Duodenal mucosa (tissue), 2 donors: ENCODE results near the gene FOXS1.

Experiments
- H3K27ac ChIP-seq: one replicate; pipeline ENCODE4 v1.7.0; 2013; ENCODE audit warnings: low read depth, low read length
- H3K27me3 ChIP-seq, 2 donors: one replicate each; pipeline ENCODE4 v1.7.0; 2013; ENCODE audit warnings: low read length in 2 of 2, control low read depth in 1 of 2; ENCODE audit not compliant: insufficient read depth in 2 of 2, control insufficient read depth in 1 of 2
- H3K36me3 ChIP-seq, 2 donors: one replicate each; pipeline ENCODE4 v1.7.0; 2013; ENCODE audit warnings: low read length in 2 of 2, control low read depth in 1 of 2; ENCODE audit not compliant: insufficient read depth in 2 of 2, control insufficient read depth in 1 of 2
- H3K4me1 ChIP-seq, 2 donors: one replicate each; pipeline ENCODE4 v1.7.0; 2013; ENCODE audit warnings: low read length in 2 of 2, control low read depth in 1 of 2; ENCODE audit not compliant: insufficient read depth in 2 of 2, control insufficient read depth in 1 of 2
- H3K4me3 ChIP-seq, 2 donors: one replicate each; pipeline ENCODE4 v1.7.0; 2013; ENCODE audit warnings: low read length in 2 of 2, low read depth in 1 of 2
- H3K9ac ChIP-seq, 2 donors: one replicate each; pipeline ENCODE4 v1.7.0; 2013; ENCODE audit warnings: low read length in 2 of 2, low read depth in 1 of 2
- H3K9me3 ChIP-seq, 2 donors: one replicate each; pipeline ENCODE4 v1.7.0; 2013; ENCODE audit warnings: low read length in 2 of 2, control low read depth in 1 of 2; ENCODE audit not compliant: control insufficient read depth in 1 of 2

Gene FOXS1

DNA sequence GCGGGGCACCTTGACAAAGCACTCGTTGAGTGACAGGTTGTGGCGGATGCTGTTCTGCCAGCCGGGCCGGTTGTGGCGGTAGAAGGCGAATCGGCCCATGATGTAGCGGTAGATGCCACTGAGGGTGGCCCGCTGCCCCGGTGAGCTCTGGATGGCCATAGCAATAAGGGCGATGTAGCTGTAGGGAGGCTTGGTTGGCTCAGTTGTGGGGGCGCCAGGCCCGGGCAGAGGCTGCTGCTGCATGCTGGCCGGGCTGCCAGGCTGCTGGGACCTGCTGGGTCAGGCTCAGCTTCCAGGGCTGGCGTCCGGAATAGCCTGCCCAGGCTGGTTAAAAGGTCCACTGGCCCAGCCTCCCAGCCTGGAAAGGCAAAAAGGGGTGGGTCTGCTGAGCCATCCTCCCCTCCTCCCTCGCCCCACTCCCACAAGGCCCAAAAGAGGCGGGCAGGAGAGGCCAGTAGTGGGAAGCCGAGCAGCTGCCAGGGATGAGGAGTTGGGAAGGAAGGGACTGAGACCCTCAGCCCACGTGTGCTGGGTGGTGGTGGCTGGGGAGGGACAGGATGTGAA, at the start of gene FOXS1:
TSS of gene FOXS1 (minus strand) at position 305 of the 564 bp plus-strand sequence. CDS start at position 243, 62 bp downstream.
- Histone ChIP-seq H3K9ac (no peak within 1 kb of the TSS), H3K27ac (no peak within 1 kb of the TSS), H3K4me3 (no peak within 1 kb of the TSS), H3K4me1 (peaks cover 0 to 3% of the 10 kb centered on the region in 2 donors), H3K9me3 (no peaks in the 10 kb centered on the region), H3K27me3 (peaks cover 0 to 5% of the 10 kb centered on the region in 2 donors), H3K36me3 (no peaks in the 10 kb centered on the region)

GRCh38 chr20:31890646-31891045, 45.2 kb upstream of the FOXS1 start:
- Histone ChIP-seq H3K27ac (no peak overlapping the region), H3K4me1 (no peaks in the 10 kb centered on the region), H3K9me3 (no peaks in the 10 kb centered on the region), H3K9ac (no peak overlapping the region), H3K36me3 (no peaks in the 10 kb centered on the region), H3K4me3 (no peak overlapping the region), H3K27me3 (no peaks in the 10 kb centered on the region)

DNA sequence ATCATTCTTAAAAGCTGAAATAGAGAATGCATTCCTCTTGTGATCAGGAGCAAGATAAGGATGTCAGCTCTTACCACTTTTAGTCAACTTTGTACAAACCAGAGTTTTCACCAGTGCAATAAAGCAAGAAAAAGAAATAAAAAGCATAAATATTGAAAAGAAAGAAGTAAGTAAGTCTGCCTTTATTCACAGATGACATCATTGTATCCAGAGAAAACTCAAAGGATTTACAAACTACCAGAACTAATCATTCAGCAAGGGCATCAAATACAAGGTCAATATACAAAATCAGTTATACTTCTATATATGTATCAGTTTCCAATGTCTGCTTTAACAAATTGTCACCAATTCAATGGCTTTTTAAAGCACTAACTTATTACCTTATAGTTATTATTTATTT, 38.4 kb upstream of the FOXS1 start:
- no peaks in the 10 kb centered on the region for H3K4me1 ChIP-seq
- H3K9me3 ChIP-seq = no peaks in the 10 kb centered on the region
- no peak overlapping the region for H3K9ac ChIP-seq
- no peaks in the 10 kb centered on the region for H3K27me3 ChIP-seq
- no peak overlapping the region for H3K4me3 ChIP-seq
- H3K36me3 ChIP-seq = no peaks in the 10 kb centered on the region
- H3K27ac ChIP-seq = no peak overlapping the region

- H3K27ac ChIP-seq = no peak overlapping the region
- H3K9me3 ChIP-seq = no peaks in the 10 kb centered on the region
- H3K4me1 ChIP-seq = no peaks in the 10 kb centered on the region
- H3K4me3 ChIP-seq = no peak overlapping the region
- no peak overlapping the region for H3K9ac ChIP-seq
- H3K36me3 ChIP-seq = no peaks in the 10 kb centered on the region
- no peaks in the 10 kb centered on the region for H3K27me3 ChIP-seq
Observed at GRCh38 chr20:31881945-31882344, 36.5 kb upstream of the FOXS1 start.

- H3K36me3 ChIP-seq = no peaks in the 10 kb centered on the region
- no peaks in the 10 kb centered on the region for H3K4me1 ChIP-seq
- H3K27ac ChIP-seq = peak overlapping the region; percentile 46
Observed at GRCh38 chr20:31879143-31879987, 34.0 kb upstream of the FOXS1 start.

DNA sequence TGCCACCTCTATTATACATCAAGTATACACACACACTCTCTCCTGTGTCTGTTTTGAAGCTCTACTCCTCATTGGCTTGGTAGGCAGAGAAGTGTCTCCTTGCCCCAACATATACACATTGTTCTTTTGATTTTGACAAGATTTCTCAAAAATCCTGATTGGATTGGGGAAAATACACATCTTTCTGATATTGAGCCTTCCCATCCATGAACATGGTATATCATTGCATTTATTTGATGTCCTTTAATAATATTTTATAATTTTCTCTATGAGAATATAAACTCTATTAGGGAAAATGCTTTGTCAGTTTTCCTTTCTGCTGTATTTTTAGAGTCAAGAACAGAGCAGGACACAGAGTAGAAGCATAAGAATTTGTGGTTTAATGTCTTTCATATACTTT, 32.3 kb upstream of the FOXS1 start:
- Histone ChIP-seq H3K4me3 (no peak overlapping the region), H3K4me1 (no peaks in the 10 kb centered on the region), H3K27ac (no peak overlapping the region), H3K27me3 (no peaks in the 10 kb centered on the region), H3K36me3 (no peaks in the 10 kb centered on the region), H3K9me3 (no peaks in the 10 kb centered on the region), H3K9ac (no peak overlapping the region)

More at GRCh38 chr20:31879143-31879987, 34.0 kb upstream of the FOXS1 start:
- Histone ChIP-seq H3K27me3 (no peaks in the 10 kb centered on the region), H3K9ac (peak overlapping the region; percentile 57 to 68), H3K4me3 (peak overlapping the region; percentile 87 to 91), H3K9me3 (no peaks in the 10 kb centered on the region)

DNA sequence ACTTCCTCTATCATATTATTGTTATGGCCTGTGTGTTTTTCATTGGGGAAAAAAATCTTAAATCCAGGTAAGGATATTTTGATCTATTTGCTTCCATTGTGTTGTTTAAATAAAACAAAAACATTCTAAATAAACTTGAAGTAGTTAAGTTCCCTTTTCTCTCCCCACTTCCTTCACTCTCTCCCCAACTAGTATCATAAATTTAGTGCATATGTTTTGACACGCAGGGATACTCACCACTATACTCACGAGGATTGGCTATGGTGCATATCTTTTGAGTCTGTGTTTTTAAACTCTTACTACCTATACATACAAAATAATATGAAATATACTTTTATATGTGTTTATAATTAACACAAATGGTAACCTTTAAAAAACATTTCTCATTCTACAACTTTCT, 30.3 kb upstream of the FOXS1 start:
- Histone ChIP-seq H3K4me3 (no peak overlapping the region), H3K9ac (no peak overlapping the region), H3K9me3 (no peaks in the 10 kb centered on the region), H3K27ac (no peak overlapping the region), H3K4me1 (peaks cover 4 to 5% of the 10 kb centered on the region in 2 donors), H3K36me3 (no peaks in the 10 kb centered on the region), H3K27me3 (no peaks in the 10 kb centered on the region)

DNA sequence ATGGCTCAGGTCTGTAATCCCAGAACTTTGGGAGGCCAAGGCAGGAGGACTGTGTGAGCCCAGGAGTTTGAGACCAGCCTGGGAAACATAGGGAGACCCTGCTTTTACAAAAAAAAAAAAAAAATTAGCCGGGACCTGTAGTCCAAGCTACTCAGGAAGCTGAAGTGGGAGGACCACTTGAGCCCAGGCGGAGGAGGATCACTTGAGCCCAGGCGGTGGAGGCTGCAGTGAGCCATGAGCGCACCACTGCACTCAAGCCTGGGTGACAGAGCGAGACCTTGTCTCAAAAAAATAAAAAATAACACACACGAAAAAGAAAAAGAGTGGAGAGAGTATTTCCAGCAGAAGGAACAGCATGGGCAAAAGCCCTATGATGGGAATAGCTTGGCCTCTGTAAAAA, 27.0 kb upstream of the FOXS1 start:
- no peak overlapping the region for H3K27ac ChIP-seq
- H3K9ac ChIP-seq = no peak overlapping the region
- H3K27me3 ChIP-seq = peaks cover 9% of the 10 kb centered on the region in 2 donors

GRCh38 chr20:31871618-31871954, 26.2 kb upstream of the FOXS1 start:
- no peaks in the 10 kb centered on the region for H3K9me3 ChIP-seq
- no peak overlapping the region for H3K27ac ChIP-seq
- H3K36me3 ChIP-seq = no peaks in the 10 kb centered on the region
- peaks cover 9% of the 10 kb centered on the region in 2 donors for H3K27me3 ChIP-seq
- H3K4me1 ChIP-seq = peaks cover 6 to 10% of the 10 kb centered on the region in 2 donors
- no peak overlapping the region for H3K4me3 ChIP-seq
- H3K9ac ChIP-seq = no peak overlapping the region

More for the DNA sequence above, 27.0 kb upstream of the FOXS1 start:
- Histone ChIP-seq H3K36me3 (no peaks in the 10 kb centered on the region), H3K4me3 (no peak overlapping the region), H3K4me1 (peaks cover 6 to 10% of the 10 kb centered on the region in 2 donors), H3K9me3 (no peaks in the 10 kb centered on the region)

DNA sequence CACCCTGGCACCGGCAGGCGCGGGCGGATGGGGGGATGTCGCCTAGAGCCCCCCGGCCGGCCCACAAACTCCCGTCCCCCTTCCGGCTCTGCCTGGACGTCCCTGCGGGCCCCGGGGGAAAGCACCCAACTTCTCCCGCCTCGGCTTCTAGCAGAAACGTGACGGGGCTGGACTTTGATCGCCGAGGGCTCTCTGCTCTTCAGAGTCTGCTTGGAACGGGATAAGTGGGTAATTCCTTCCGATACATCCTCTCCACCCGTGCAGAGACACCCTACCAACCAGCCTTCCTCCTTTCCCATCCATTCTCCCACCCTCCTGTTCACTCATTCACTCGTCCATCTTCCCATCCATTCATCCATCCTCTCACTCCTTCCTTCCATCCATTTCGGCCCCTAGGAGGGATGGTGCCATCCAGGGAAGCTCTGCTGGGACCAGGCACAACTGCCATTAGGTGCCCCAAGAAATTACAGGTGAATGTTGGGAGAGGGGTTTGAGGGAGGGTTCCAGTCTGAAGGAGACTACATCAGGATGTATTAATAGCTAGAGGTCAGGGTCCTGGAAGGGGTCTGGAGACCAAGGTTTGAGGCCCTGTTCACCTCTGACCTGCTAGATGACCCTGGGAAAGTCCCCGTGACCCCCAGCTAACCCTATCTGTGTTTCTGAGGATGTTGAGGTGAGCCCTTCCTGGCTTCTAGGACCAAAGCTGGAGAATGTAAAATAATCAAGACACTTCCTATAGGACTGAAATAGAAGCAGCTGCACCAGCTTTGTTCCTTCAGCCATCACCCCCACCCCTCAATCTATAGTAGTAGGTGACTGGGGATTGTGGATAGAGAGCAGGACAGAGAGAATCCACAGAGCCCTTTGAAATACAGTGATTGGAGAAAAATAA, 25.6 kb upstream of the FOXS1 start:
- no peak overlapping the region for H3K27ac ChIP-seq
- peak overlapping the region; percentile 1 to 29 for H3K9ac ChIP-seq

More for the DNA sequence above, 25.6 kb upstream of the FOXS1 start:
- Histone ChIP-seq H3K9me3 (no peaks in the 10 kb centered on the region), H3K36me3 (no peaks in the 10 kb centered on the region), H3K27me3 (peaks cover 9% of the 10 kb centered on the region in 2 donors), H3K4me3 (peak overlapping the region; percentile 45 to 84), H3K4me1 (peaks cover 6 to 10% of the 10 kb centered on the region in 2 donors)
